ENCODE measurements around the gene SELENOI.

DNA sequence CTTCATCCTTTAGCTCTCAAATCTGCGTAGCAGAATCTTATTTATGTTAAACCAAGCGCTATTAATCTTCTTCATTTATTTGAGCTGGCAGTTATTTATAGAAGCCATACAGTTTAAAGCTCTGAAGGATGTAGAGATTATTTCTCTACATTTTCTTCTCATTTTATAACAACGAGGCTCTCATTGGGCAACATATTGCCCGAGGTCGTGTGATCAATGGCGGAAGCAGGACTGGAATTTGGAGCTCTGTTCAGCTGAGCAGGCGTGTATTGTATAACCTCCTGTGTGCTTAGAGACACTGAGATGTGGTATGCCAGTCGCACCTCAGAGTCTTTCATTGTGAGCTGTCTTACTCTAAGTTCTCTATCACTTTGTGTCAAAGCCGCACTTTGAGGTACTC, 38.2 kb downstream of the SELENOI start:
- no peak for TF ChIP-seq POLR2AphosphoS5 (IDR thresholded peaks at IDR 0.05; ENCODE audit: low read depth, low read length)
- no peak for TF ChIP-seq TAF1 (IDR thresholded peaks at IDR 0.05; ENCODE audit: borderline replicate concordance, low read depth, low read length)
- no peak for TF ChIP-seq POLR2A (IDR thresholded peaks at IDR 0.05; ENCODE audit: low read depth, low read length)
